HUES48 (cell line): ENCODE measurements around the gene SPTY2D1.
A peak's percentile ranks its signal among the peaks of the same experiment; 100 is the strongest.

ENCODE experiments used
- H3K27ac ChIP-seq: one replicate; pipeline ENCODE4 v1.7.0; 2013; ENCODE audit warnings: low read depth, low read length, inconsistent platforms
- H3K27me3 ChIP-seq: 2 replicates; pipeline ENCODE4 v1.6.1; 2013; ENCODE audit warnings: mild to moderate bottlenecking, low read length; ENCODE audit not compliant: control insufficient read depth, insufficient read depth
- H3K36me3 ChIP-seq: 2 replicates; pipeline ENCODE4 v1.6.1; 2013; ENCODE audit warnings: low read length; ENCODE audit not compliant: control insufficient read depth, insufficient read depth
- H3K4me1 ChIP-seq: 2 replicates; pipeline ENCODE4 v1.6.1; 2013; ENCODE audit warnings: mild to moderate bottlenecking, low read length; ENCODE audit not compliant: control insufficient read depth, insufficient read depth
- H3K4me3 ChIP-seq: 2 replicates; pipeline ENCODE4 v1.5.1; 2013; ENCODE audit warnings: mild to moderate bottlenecking, low read depth, low read length
- H3K9ac ChIP-seq: 2 replicates; pipeline ENCODE4 v1.6.1; 2013; ENCODE audit warnings: mild to moderate bottlenecking, low read depth, low read length, moderate library complexity
- H3K9me3 ChIP-seq: 2 replicates; pipeline ENCODE4 v1.6.1; 2013; ENCODE audit warnings: low read length; ENCODE audit not compliant: control insufficient read depth, insufficient read depth

SPTY2D1 gene

DNA sequence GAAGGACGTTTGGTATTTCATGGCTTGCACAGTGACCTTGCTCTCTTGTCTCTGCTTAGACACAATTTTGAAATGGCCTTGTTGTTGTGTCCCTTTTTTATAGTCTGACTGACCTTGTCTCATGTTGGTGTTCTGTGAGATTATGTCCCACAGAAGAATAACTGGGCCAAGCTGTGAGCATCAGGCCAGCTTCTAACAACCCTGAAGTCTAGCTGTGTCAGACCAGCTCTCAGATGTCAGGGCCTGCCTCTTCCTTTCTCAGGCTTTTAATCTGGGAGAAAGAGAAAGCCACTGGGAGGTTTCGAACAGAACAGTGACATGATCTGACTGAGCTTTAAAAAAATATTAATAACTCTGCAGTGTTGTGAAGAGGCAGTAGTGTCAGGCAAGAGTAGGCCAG, 43.6 kb downstream of the SPTY2D1 start:
- Histone ChIP-seq H3K9me3 (no peaks in the 10 kb centered on the region), H3K27ac (no peak overlapping the region), H3K27me3 (no peaks in the 10 kb centered on the region), H3K4me3 (no peak overlapping the region), H3K4me1 (no peaks in the 10 kb centered on the region), H3K36me3 (peaks cover 2% of the 10 kb centered on the region), H3K9ac (no peak overlapping the region)

DNA sequence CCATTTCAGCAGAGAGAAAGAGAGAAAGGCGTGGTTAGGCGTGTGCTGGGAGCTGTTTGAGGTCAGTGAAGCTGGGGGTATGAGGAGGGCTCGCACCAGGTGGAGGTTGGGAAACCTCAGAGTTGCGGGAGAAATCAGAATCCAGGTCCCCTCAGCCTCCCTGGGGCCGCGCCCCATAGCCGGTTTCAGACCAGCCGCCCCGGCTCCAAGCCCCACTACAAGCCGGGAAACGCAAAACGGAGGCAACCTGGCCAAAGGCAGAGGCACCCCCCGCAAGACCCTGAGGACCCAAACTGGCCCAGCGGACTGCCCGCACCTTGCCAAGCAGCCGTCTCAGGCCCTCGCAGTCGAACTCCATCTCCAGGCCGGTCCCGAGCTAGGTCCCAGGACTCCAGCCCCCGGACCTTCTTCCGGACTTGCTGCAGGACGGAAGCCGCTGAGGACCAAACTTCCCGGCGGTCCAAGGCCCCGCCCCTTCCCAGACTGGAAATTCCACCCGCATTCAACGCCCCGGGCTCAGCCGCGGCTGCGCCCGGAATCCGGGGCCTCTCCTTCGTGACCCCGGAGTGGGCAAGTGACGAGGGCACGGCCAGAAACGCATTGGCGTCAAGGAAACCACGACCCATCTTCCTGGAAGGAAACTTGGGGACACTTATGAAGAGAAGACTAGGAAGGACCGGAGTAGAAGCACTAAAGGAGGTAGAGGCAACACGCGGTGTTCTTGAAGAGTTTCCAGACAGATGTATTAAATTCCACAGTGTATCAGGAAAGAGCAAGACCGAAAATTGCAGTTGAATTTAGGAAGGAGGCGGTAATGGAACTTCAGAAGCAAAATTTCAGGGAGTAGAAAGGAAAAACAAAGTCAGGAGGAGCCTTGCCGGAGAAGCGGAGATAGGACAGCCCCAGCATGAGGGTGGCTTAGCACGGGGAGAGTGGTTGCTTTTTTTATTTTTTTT, 45.6 kb downstream of the SPTY2D1 start, which contains the start of gene UEVLD:
UEVLD (minus strand) TSS at position 438 of the 956 bp plus-strand sequence; CDS start at position 358, 80 bp downstream.
- no peaks in the 10 kb centered on the region for H3K27me3 ChIP-seq
- no peaks in the 10 kb centered on the region for H3K4me1 ChIP-seq
- H3K27ac ChIP-seq = peak within 1 kb of the TSS; percentile 83
- no peaks in the 10 kb centered on the region for H3K9me3 ChIP-seq
- peak within 1 kb of the TSS; percentile 91 for H3K4me3 ChIP-seq
- no peaks in the 10 kb centered on the region for H3K36me3 ChIP-seq
- H3K9ac ChIP-seq = peak within 1 kb of the TSS; percentile 88

DNA sequence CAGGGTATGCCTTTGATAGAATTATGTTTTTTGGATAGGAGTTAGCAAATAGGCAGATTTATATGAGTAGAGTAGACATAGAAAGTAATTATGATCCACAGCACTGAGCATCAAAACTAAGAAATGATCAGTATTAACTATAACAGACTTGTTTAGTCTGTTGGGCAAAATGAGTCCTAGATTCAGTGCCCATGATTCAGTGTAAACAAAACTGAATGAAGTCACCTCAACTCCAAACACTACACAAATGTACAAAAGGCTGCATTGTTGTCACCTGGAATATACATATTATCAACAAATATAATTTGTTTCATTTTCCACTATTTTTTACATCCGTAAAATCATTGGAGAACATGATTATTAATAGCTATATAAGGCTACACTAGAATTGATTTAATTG, 52.3 kb downstream of the SPTY2D1 start:
- no peaks in the 10 kb centered on the region for H3K27me3 ChIP-seq
- H3K4me1 ChIP-seq = peaks cover 5% of the 10 kb centered on the region; the same call in 1 of the 2 replicates
- H3K27ac ChIP-seq = no peak overlapping the region
- no peak overlapping the region for H3K9ac ChIP-seq
- no peaks in the 10 kb centered on the region for H3K36me3 ChIP-seq
- no peaks in the 10 kb centered on the region for H3K9me3 ChIP-seq
- H3K4me3 ChIP-seq = no peak overlapping the region

- Histone ChIP-seq H3K4me1 (peaks cover 5% of the 10 kb centered on the region; the same call in 1 of the 2 replicates), H3K27me3 (no peaks in the 10 kb centered on the region), H3K36me3 (peaks cover under 1% of the 10 kb centered on the region; the same call in 1 of the 2 replicates), H3K9me3 (no peaks in the 10 kb centered on the region), H3K9ac (no peak overlapping the region), H3K4me3 (no peak overlapping the region), H3K27ac (no peak overlapping the region)
Measured at GRCh38 chr11:18580113-18580766, 53.9 kb downstream of the SPTY2D1 start.

- H3K9ac ChIP-seq = no peak overlapping the region
- no peaks in the 10 kb centered on the region for H3K9me3 ChIP-seq
- peaks cover 9% of the 10 kb centered on the region for H3K36me3 ChIP-seq
- peaks cover 5% of the 10 kb centered on the region; the same call in 1 of the 2 replicates for H3K4me1 ChIP-seq
- H3K4me3 ChIP-seq = no peak overlapping the region
- no peak overlapping the region for H3K27ac ChIP-seq
- H3K27me3 ChIP-seq = no peaks in the 10 kb centered on the region
Measured at GRCh38 chr11:18578975-18579598, 55.1 kb downstream of the SPTY2D1 start.

DNA sequence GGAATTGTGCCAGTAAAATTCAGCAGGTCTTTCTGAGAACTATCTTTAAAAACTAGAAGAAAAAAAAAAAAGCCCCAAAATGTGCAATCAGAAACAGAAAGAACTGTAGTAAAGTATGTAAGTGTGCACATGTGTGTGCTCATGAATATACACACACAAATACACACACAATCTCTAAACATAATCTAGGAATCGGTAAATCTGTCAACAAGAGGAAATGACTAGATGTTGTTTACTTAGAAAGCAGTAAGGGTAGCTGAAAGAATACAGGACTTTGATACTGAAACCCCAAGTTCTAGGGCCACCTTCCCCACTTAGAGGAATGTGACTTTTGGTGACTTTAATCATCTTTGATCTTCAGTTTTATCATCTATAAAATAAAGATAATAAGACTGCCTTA, 58.8 kb downstream of the SPTY2D1 start:
- H3K36me3 ChIP-seq = peaks cover 15% of the 10 kb centered on the region
- no peaks in the 10 kb centered on the region for H3K9me3 ChIP-seq
- H3K4me3 ChIP-seq = no peak overlapping the region
- H3K27ac ChIP-seq = no peak overlapping the region
- H3K9ac ChIP-seq = no peak overlapping the region
- H3K27me3 ChIP-seq = no peaks in the 10 kb centered on the region
- H3K4me1 ChIP-seq = peaks cover 5% of the 10 kb centered on the region; the same call in 1 of the 2 replicates

DNA sequence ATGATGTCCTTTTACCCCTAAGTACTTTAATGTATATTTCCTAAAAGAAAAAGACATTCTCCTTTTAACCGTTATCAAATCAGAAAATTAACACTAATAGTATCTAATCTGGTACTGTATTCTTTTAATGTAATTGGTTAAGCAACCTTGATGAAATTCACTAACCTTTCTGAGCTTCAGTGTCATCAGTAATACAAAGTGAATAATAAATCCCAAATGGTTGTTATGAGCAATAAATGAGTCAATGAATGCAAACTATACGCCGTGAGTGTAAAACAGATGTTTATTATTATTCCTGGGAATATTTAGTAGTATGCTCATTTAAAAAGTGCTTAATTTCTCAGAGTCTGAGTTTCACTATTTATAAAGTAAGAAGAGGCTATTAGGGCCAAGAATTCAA, 67.1 kb downstream of the SPTY2D1 start:
- Histone ChIP-seq H3K9me3 (no peaks in the 10 kb centered on the region), H3K4me3 (no peak overlapping the region), H3K9ac (no peak overlapping the region), H3K36me3 (peaks cover 23% of the 10 kb centered on the region; the same call in 1 of the 2 replicates), H3K4me1 (0 out of 2 replicates have a peak, but pooled peaks cover 5% of the 10 kb centered on the region), H3K27me3 (no peaks in the 10 kb centered on the region), H3K27ac (no peak overlapping the region)

GRCh38 chr11:18566406-18566805, 67.7 kb downstream of the SPTY2D1 start:
- Histone ChIP-seq H3K27me3 (no peaks in the 10 kb centered on the region), H3K9ac (no peak overlapping the region), H3K27ac (no peak overlapping the region), H3K9me3 (no peaks in the 10 kb centered on the region), H3K4me1 (0 out of 2 replicates have a peak, but pooled peaks cover 5% of the 10 kb centered on the region), H3K4me3 (no peak overlapping the region), H3K36me3 (peaks cover 23% of the 10 kb centered on the region; the same call in 1 of the 2 replicates)

GRCh38 chr11:18564149-18564548, 70.0 kb downstream of the SPTY2D1 start:
- no peak overlapping the region for H3K9ac ChIP-seq

DNA sequence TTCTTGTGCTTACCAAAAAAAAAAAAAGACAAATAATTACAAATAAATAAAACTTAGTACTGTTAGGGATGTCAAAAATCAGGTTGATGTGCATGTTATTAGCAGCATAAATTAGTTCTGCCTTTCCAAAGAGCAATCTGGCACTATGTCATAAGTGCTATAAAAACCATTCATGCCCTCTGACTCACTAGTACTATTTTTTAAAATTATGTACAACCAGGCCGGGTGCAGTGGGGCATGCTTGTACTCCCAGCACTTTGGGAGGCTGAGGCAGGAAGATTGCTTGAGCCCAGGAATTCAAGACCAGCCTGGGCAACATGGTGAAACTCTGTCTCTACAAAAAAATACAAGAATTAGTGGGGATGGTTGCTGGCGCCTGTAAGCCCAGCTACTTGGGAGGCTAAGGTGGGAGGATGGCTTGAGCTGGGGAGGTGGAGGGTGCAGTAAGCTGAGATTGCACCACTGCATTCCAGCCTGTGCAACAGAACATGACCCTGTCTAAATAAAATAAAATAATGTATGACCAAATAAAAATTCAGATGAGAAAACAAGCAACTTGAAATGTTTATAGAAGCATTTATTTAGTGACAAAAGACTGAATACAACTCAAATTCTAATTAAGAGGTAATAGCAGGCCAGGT, 70.9 kb downstream of the SPTY2D1 start:
- H3K4me3 ChIP-seq = no peak overlapping the region
- no peak overlapping the region for H3K27ac ChIP-seq
- peaks cover 11% of the 10 kb centered on the region; the same call in 1 of the 2 replicates for H3K36me3 ChIP-seq
- no peaks in the 10 kb centered on the region for H3K9me3 ChIP-seq
- 0 out of 2 replicates have a peak, but pooled peaks cover 5% of the 10 kb centered on the region for H3K4me1 ChIP-seq
- H3K9ac ChIP-seq = no peak overlapping the region
- no peaks in the 10 kb centered on the region for H3K27me3 ChIP-seq

More at GRCh38 chr11:18564149-18564548, 70.0 kb downstream of the SPTY2D1 start:
- Histone ChIP-seq H3K36me3 (0 out of 2 replicates have a peak, but pooled peaks cover 10% of the 10 kb centered on the region), H3K4me1 (0 out of 2 replicates have a peak, but pooled peaks cover 5% of the 10 kb centered on the region), H3K4me3 (no peak overlapping the region; the same call in 1 of the 2 replicates), H3K27ac (no peak overlapping the region), H3K27me3 (no peaks in the 10 kb centered on the region), H3K9me3 (no peaks in the 10 kb centered on the region)
